CD4-positive, alpha-beta T cell treated with Interleukin-17A for 4 hours (primary cell): Measurements from ENCODE around the gene ZNF771.
A peak's percentile ranks its signal among the peaks of the same experiment; 100 is the strongest.

Source experiments
- DNase-seq: peaks from one replicate; pipeline ENCODE4 v3.0.0-alpha.2; 2020; ENCODE audit warnings: mixed read lengths

Gene ZNF771

DNA sequence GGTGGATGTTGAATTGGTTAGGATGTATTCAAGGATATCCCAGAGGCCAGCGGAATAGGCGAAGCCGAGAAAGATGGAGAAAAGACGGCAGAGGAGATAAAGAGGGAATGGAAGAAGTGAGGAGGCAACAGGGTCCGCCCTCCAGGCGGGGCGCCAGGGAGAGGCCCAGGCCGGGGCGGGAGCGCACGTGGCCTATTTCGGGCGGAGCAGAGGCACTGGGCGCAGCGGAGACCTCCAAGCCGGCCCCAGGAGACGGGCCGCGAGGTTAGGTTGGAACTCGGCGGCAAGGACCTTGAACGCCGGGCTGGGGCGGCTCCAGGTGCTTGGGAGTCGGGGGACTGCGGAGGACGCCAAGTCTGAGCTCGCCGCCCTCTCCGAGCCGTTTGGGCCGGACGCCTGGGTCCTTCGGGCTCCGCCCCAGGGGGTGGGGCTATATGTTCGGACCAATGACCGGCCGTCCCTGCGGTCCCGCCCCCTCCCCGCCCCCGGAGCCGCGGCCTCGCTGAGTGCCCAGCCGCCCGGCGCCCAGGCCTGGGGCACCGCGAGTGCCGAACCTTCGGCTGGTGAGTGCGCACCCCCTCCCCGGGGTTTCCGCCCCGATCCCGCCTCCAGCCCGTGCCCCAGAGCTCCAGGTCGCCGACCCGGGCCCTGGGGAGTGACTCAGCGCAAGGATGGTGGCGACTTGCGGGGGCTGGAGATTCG, at the start of gene ZNF771:
TSS of gene ZNF771 (plus strand) at position 505 of the 702 bp plus-strand sequence. CDS start 448 bp downstream, outside the sequence.
- peak; percentile 97 for DNase-seq

DNA sequence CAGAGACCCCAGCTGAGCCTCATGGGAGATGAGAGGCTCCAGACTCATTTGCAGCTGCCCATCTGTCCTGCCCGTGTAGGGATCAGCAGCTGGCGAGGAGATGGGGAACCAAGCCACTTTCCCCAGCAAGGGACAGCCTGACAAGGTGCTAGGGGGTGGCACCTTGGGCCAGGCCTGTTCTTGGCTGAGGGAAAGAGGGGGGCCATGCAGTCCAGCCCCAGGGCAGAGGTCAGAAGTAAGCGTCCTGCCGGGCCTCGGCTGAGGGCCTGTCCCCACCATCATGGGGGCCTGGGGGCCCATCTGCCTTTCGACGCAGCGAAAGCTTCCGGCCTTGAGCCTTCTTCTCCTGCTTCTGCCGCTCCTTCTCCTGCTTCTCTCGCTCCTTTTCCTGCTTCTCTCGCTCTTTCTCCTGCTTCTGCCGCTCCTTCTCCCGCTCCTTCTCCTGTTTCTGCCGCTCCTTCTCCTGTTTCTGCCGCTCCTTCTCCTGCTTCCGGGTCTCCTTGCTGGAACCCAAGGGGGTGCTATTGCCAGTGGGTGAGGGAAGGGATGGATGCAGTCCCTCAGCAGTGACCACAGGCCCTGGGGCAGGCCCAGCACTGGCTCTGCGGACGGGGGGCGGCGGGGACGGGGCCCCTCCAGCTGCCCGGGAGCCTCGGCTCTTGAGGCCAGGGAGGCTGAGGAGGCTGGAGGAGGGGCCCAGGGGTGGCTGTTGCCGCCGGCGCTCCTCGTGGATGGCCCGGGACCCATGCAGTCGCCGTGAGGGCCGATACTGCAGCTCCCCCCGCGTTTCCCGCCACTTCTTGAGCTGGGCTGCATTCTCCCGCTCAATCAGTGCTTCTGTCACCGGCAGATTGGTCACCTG, 49.5 kb upstream of the ZNF771 start:
- no peak for DNase-seq

DNA sequence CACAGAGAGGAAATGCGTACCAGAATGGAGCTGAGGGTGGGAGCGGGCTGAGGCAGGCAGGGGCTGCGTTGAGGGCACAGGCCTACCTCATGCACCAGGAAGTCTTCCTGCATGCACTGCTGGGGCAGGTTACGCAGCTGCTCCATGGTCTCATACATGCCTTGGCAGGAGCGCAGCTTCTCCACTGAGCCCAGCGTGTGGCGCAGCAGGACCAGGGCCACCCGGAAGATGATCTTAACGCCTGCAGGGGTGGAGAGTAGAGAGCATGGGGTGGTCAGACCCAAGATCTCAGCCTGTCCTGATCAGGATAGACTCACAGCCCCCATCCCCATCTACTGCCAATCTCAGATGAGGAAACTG, 48.8 kb upstream of the ZNF771 start:
- no peak for DNase-seq

DNA sequence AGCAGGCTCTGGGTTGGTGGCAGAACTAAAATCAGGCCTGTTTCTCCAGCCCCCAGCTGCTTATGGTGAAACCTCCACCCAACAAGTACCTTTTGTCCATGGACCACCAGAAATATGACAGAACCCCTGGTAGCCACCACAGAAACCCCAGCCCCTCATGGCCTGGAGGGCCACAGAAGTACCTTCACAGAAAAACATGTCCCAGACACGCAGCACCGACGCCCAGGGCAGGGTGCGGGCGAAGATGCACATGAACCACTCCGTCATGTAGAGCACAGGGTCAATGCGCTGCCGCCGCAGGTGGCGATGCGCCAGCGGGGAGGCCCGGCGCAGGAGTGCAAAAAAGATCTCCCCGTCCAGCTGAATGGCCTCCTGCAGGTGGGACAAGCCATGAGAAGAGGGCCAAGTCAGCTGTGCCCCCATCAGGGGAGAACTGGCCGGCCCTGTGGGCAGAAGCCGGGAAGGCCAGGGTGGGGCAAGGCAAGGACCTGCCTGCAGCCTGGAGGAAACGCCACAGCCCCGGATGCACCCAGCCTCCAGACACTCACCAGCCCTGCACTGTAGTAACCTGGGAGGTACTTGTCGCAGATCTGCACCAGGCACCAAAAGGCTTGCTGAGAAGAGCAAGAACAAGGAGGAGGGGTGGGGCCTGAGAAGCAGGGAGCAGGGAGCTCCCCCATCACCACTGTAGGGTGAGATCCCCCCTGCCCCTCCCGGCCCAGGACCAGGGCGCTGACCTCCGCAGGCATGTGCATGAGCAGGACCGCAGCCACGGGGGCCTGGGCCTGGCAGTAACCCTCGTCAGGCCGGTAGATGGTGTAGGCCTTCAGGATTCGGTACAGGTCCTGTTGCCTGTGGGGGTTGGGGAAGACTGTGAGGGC, 48.2 kb upstream of the ZNF771 start:
- no peak for DNase-seq

DNA sequence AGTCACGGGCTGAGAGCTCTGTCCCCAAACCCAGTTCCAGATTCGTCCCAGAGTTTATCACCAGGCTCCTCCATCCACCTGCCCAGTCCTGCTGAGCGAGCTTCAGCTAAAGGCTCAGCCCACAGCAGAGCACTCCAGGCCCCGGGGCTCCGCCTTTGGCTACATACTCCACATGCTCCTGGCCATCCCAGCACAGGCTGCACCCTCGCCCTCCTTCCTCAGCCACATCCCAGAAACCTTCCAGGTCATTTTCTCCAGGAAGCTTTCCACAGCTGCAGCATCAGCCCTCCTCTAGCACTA, 47.6 kb upstream of the ZNF771 start:
- no peak for DNase-seq

DNA sequence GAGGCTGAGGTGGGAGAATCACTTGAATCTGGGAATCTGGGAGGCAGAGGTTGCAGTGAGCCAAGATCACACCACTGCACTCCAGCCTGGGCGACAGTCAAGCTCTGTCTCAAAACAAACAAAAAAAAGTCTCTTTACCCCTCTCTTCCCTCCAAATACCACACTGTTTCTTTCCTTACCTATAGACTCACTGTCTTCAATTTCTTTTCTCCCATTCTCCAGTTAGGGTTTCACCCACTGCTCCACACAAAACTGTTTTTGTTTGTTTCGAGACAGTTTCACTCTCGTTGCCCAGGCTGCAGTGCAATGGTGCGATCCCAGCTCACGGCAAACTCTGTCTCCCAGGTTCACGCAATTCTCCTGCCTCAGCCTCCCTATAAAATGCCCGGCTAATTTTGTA, 46.2 kb upstream of the ZNF771 start:
- no peak for DNase-seq

DNA sequence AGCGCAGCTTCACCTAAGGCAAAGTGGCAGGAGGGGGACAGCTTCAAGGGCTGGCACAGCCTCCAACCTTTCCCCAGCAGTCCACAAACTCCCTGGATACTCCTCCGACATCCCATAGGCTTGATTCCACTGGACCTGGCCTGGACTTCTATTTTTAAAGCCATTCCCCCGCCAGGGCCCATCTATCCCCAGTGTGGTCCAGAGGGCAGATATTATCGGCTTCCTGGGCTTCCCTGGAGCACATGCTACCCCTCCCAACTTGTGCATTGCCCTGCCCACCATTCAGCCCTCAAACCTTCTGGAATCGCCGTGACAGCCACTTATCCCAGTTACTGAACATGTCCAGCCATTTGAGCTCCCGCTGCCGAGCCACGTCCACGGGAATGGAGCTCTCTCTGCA, 42.2 kb upstream of the ZNF771 start:
- DNase-seq, result no peak

DNA sequence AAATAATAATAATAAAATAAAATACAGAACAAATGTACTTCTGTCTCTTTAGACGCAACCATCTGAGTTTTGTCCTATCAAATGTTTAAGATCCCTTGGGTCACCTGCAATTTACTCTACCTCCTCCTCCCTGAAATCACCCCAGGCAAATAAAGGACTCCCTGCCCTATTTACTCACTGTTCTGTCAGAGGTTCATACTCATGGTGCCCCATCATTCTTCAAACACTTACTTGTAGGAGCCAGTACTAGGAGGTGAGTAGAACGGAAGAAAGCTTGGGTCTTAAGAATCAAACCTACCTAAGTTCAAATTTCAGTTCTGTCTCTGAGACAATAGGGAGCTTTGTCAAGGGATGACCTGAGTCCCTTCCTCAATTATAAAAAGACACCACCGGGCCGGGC, 40.9 kb upstream of the ZNF771 start:
- no peak for DNase-seq

DNA sequence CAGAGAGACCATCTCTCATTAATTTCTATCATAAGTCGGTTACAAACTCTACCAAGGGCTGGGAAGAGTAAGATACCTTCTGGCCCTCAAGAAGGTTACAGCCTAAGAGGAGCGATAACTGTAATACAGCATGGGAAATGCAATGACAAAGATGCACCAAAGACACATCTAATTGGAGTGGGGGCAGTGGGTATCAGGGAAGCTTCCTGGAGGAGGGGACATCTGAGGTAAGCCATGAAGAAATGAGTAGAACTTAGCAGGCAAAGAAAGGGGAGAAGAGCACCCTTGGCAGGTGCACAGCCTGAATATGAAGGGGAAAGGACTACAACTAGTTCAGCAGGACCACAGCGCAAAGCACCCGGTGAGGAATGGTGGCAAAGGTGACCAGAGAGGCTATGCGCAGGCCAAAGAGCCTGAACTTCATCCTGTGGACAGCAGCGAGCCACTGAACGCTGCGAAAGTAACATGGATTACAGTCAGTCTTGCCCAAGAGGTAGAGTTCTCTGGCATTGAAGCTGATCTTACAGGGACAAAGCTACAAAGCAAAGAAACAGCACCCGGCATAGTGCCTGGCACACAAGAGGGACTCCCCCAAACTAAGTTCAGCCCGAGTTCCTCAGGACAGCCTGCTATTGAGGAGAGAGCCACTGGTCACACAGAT, 39.9 kb upstream of the ZNF771 start:
- no peak for DNase-seq

DNA sequence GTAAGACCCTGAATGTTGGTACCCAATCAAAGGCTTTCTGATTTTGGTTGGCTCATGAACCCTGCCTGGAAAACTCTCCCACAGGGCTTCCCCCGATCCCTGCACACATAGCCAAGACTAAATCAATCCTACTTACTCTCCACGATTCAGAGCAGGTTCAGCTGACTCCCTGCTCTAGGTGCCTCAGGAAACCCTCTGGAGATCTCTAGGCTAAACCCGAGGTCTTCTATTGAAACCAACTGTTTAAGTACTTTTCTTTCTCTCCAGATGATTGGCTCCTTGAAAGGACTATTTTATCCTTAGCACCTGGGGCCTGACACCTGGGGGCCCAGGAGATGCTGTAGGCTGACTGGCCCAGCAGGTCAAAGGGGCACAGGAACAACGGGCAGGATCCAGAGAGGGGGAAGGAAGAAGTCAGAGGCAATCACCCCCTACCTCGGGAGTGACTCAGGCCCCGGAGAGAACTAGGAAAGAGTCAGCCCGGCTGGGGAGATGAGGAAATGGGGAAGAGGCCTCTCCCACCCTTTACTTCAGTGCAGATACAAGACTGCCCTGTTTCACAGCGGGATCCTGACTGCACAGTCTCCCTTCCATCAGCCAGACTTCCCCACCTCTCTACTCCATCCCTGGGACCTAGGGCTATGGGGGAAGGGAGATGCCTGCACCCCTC, 39.1 kb upstream of the ZNF771 start:
- DNase-seq, result no peak

DNA sequence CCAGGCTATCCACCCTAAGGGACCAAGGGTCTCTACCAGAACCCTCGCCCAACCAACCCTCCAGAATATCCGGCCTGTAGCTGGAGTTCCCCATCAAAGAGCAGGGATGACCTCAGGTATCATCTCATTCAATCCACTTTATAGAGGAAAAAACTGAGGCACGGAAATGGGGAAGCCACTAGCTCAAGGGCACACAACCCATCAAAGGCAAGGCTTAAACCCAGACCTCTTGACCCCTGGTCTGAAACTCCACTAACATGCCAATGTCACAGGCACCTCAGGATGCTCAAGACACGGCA, 38.7 kb upstream of the ZNF771 start:
- no peak for DNase-seq

DNA sequence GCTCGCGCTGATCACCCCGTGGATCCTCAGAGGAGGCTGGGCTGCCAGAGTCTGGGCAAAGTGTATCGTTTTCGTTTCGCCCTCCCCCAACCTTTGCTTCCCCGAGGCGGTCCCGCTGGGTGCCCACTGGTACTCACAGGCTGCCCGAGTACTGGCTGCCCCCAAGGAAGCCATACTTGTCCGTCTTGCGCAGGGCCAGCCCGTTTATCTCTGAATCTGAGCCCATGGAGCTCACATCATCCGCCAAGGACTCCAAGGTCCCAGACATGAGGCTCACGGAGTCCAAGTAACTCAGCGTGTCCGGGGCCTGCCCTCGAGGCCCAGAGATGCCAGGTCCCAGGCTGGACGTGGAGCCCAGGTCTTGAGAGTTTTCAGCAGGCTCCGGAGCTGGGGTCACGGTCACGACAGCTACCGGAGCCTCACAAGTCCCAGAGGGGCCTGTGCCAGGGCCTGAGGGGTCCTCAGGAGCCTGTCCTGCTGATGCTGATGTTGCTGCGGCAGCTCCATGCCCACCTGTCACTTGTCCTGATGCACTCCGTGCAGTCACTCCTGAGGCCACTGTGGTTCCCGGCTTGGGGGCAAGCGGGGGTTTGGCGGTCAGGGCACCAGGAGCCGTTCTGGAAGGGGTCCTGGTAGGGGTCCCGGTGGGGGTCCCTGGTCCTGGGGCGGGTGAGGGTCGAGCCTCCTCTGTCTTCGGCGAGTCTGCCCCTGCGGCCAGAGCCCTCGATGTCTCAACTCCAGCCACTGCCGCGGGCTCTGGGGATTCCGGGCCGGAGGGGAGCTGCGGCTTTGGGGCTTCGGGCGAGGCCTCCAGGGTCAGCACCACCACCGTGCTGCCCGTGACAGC, 38.1 kb upstream of the ZNF771 start:
- DNase-seq, result no peak

DNA sequence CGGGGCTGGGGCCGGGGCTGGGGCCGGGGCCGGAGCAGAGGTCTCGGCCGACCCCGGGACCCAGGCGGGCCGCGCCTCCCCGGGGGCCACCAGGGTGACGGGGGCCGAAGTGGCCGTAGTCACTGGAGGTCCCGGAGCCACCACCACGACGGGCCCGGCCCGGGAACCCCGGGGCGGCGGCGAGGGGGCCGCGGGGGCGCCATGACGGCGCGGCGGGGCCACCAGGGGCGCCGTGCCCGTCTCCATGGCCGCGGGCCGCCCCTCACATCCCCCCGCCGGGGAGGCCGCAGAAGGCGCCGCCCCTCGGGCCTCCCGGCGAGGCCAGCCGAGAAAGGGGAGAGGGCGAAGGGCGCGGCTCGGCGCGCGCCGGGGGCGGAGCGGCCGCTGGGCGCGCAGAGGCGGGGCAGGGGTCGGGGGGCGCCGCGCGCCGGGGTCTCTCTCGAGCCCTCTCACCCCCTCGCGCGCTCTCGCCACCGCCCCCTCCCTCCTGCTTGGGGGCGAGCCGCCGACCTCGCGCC, 37.4 kb upstream of the ZNF771 start:
- no peak for DNase-seq

DNA sequence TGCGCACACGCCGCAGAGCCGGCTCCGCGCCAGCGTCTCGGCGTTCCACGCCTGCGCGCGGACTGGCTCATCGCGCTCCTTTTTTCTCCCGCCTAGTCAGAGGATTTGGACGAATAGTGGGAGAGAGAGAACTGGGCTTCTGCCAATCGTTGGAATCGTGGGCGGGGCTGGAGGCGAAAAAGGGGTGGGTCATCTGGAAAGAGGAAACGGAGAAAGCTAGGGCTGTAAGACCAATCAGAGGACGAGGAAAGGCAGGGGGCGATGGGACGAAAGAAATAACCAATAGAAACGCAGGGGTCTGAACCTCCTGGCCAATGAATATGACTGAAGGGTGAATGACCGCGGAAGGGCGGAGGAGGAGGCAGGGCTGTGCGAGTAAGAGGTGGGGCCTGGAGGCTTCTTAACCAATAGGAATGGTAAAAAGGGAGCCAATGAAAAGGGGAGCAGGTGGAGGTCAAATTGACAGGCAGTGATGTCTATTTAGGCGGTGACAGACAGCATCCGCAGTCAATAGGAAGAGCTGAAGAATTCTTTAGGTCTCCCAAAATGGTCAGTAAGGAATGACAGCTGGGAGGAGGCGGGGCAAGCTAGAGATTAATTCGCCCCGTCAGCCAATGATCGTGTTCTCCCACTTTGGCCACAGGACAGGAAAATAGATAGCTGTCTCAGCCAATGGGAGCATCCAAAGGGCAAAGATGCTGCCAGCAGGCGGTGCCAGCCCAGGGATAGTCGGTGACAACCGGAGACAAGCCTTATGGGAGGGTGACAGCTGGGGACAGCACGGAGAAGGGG, 36.8 kb upstream of the ZNF771 start, which contains the start of gene TBC1D10B:
TSS of gene TBC1D10B (minus strand) at position 39 of the 792 bp plus-strand sequence. CDS start 311 bp downstream, outside the sequence.
- peak; percentile 98 for DNase-seq

DNA sequence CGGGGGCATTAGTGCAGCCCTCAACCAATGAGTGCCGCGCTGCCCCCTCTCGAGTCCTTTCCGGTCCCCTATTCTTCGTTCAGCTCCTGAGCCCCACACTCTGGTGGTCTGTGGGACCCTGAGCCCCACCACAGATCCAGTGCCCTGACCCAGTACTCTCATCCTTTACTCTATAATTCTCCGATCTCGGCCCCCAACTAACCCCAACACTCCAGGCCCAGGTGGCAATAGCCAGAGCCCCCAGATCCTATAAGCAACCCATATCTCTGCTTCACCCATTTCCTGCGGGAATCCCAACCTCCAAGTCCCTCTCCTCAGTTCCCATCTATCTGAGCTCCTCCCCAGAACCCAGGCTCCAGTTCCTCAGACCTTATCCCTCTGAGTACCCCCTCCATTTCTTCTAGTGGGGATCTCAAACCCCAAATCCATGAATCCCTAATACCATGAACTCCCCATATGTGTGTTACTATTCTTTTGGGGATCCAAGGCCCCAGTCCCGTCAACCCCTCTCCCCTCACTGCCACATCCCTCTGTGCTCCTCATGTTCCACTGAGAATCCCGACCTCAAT, 36.1 kb upstream of the ZNF771 start:
- no peak for DNase-seq

DNA sequence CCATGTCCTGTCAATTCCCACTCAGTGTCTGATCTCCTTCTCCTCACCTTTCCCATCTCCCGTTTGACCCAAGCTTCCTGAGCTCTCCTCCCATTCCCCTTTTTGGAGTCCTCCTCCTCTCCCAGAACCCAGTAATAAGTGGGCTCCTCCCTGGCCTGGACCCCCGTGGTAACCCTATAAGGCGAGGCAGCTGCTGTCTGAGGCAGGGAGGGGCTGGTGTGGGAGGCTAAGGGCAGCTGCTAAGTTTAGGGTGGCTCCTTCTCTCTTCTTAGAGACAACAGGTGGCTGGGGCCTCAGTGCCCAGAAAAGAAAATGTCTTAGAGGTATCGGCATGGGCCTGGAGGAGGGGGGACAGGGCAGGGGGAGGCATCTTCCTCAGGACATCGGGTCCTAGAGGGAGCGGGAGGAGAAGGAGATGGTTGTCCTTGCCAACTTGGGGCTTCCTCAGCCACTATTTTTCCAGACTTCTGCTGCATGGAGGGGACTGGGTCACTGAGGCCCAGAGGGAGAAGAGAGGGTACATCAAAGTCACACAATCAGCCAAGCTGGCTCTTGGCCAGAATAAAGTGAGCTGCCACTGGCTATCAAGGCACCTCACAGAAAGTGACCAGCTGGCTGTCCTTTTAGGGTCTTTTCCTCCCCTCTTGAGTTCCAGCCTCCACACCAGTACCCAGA, 35.2 kb upstream of the ZNF771 start:
- no peak for DNase-seq

DNA sequence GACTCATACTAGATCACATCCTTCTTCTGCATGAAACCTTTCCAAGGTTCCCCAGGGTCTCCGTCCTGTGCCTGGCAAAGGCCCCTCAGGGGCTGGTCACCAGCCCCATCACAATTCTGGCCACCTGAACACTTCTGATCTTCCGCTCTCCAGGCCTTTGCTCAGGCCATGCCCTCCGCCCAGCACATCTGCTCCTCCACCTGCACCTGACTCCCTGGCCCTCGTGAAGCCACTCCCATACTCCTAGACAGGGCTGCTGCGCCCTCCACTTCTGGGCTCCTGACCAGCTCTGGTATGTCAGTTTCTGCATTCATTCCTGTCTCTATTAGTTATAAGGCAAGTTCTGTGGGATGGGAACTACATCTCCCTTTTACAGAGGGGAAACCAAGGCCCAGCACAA, 34.7 kb upstream of the ZNF771 start:
- DNase-seq, result no peak

DNA sequence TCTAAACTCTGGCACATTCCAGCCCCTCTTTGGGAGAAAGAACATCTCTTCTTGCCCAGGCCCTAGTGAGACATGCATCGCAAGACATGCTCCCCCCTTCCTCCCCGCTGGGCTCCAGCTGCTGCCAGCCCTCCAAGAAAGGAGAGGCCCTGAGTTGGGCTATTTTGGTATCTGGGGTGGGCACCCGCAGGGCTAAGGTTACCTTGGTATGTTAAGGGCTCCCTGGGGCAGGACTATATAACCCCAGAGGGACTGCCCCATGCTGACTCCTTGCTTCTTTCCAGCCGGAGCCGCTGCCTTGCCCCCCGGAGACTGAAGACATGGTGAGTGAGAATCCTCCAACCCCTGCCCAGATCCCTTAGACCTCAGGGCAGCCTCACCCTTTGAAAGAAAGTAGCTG, 32.9 kb upstream of the ZNF771 start, which contains the start of gene MYL11:
TSS of gene MYL11 (plus strand) at position 265 of the 400 bp plus-strand sequence. CDS start at position 321, 56 bp downstream.
- no peak for DNase-seq

DNA sequence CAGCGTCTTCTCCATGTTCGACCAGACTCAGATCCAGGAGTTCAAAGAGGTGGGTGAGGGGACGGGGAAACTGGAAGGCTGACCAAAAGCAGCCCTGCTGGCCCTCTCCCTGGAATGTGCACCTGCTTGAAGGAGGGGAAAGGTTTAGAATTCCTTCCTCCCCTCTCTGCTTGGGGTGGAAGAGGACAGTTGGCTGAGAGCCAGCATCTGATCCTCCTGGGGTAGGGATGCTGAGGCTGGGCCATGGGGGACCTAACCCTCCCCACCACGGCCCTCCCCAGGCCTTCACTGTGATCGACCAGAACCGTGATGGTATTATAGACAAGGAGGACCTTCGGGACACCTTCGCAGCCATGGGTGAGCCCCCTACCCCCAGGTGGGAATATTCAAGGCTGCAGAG, 31.5 kb upstream of the ZNF771 start:
- no peak for DNase-seq
